ENCODE measurements around the gene PTP4A1. TPM values are rescaled to one million over a fixed set of nuclear protein-coding genes. Genes with fewer than 3 reads are reported as not detected.

PTP4A1 gene
- polyA plus RNA-seq, 1 of the 3 experiments (the other 2 are of a cell fraction), result 12.5 TPM

DNA sequence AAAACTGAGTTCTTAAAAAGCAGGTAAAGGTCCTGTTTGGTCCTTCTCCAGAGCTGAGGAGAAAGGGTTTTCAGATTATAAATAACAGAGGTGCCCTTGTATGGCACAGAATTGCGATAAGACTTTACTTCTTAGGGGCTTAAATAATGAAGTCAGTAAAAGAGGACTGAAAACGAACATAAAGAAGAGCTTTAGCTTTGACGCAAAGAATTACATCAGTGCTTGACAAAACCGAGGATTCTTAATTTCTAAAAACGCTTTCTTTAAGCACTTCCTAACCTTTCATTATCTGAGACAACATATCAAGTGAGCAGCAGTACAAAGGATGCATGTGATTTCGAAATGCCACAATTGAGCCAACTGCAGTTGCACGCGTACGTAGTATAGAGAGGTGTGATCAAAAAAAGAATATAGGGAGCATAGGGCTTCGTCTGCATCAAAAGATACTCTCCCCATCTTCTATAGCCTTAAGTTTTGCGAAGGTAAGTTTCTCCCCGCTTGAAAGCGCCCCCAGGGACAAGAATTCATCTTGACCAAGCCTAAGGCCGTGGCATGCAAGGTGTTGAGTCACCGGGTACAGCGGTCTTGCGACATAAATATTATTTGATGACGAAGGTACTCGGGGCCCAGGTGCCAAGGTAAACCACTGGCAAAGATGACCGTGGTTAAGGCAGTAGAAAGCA lies 778 bp upstream of the PTP4A1 start:
- ChIA-PET CTCF (no interaction called here), POLR2A (no interaction called here)
- Histone ChIP-seq H3K79me2 (ENCODE audit: insufficient read depth) (peaks cover 42% of the 10 kb centered on the region), H3K27ac (ENCODE audit: low read depth in 2 of 2, low read length in 1 of 2) (peak overlapping the region; percentile 76 to 87), H3K9ac (peak overlapping the region; percentile 76), H3K9me3 (no peaks in the 10 kb centered on the region), H3K4me1 (ENCODE audit: control insufficient read depth in 1 of 2, insufficient read depth in 2 of 2, low read depth in 1 of 2, low read length in 1 of 2) (peaks cover 0 to 5% of the 10 kb centered on the region in 2 experiments; a peak in 3 of 4 replicates), H3K36me3 (replicated peaks in 1 of 2; ENCODE audit: control insufficient read depth in 1 of 2, insufficient read depth in 2 of 2, low read length in 1 of 2) (peaks cover 3 to 6% of the 10 kb centered on the region in 2 experiments), H3K4me3 (ENCODE audit: low read depth in 2 of 2, low read length in 1 of 2) (peak overlapping the region; percentile 72 to 95), H3K4me2 (peak overlapping the region; percentile 38), H3K27me3 (ENCODE audit: insufficient read depth) (no peaks in the 10 kb centered on the region), H2AFZ (ENCODE audit: low read depth) (peak overlapping the region; percentile 90), H4K20me1 (ENCODE audit: insufficient read depth) (peaks cover 20% of the 10 kb centered on the region), H3F3A (replicated peaks; ENCODE audit: insufficient read depth) (peaks cover 5% of the 10 kb centered on the region), H3K9me2 (no peaks in the 10 kb centered on the region)
- TF ChIP-seq FOXJ3 (CRISPR knock-in tag; IDR thresholded peaks at IDR 0.05), result no peak
- no peak for TF ChIP-seq EP300 (IDR thresholded peaks at IDR 0.05; ENCODE audit: borderline replicate concordance in 1 of 2, low read depth in 1 of 2, low read length in 1 of 2)
- TF ChIP-seq, protein P1, sequence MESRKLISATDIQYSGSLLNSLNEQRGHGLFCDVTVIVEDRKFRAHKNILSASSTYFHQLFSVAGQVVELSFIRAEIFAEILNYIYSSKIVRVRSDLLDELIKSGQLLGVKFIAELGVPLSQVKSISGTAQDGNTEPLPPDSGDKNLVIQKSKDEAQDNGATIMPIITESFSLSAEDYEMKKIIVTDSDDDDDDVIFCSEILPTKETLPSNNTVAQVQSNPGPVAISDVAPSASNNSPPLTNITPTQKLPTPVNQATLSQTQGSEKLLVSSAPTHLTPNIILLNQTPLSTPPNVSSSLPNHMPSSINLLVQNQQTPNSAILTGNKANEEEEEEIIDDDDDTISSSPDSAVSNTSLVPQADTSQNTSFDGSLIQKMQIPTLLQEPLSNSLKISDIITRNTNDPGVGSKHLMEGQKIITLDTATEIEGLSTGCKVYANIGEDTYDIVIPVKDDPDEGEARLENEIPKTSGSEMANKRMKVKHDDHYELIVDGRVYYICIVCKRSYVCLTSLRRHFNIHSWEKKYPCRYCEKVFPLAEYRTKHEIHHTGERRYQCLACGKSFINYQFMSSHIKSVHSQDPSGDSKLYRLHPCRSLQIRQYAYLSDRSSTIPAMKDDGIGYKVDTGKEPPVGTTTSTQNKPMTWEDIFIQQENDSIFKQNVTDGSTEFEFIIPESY (IDR thresholded peaks at IDR 0.05; ENCODE audit: borderline replicate concordance, low read depth), result no peak
- no peak for TF ChIP-seq YY1 (IDR thresholded peaks at IDR 0.05; ENCODE audit: low read depth)
- no peak for TF ChIP-seq MEF2A (IDR thresholded peaks at IDR 0.05; ENCODE audit: borderline replicate concordance, low read depth)
- DNase-seq, result no peak
- 55% methylated on average over 20 of the region's 20 CpGs for WGBS (ENCODE audit: low lambda C conversion rate)

DNA sequence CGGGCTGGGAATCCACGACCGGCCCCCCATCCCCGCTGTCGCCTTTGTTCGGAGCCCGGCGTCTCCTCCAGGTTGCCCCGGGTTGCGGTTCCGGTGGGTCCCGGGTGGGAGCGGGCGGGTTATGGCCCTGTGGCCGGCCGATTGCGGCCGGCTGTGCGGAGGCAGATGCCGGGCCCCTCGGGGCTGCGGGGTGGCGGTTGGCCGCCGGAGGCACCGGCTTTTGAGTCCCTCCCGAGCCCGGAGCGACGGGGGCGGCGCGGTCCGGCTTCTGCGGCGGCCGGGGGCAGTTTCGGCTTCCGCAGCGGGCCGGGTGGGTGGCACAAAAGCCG lies 431 bp downstream of the PTP4A1 start:
- H3K4me1 ChIP-seq (ENCODE audit: control insufficient read depth in 1 of 2, insufficient read depth in 2 of 2, low read depth in 1 of 2, low read length in 1 of 2), result peaks cover 0 to 5% of the 10 kb centered on the region in 2 experiments; a peak in 3 of 4 replicates
- H3K27me3 ChIP-seq (ENCODE audit: insufficient read depth), result no peaks in the 10 kb centered on the region
- peak; percentile 57 for DNase-seq
- ChIA-PET CTCF (interaction anchor here (0.6 to 1.6 kb wide), 2 partner anchors 17 to 46 kb away, joined by 3 read pairs; no protein-coding TSS in a partner anchor), POLR2A (interaction anchor here (1.2 kb wide), 1 partner anchor 245 kb away, joined by 3 read pairs; no protein-coding TSS in a partner anchor)
- H3K36me3 ChIP-seq (replicated peaks in 1 of 2; ENCODE audit: control insufficient read depth in 1 of 2, insufficient read depth in 2 of 2, low read length in 1 of 2), result peaks cover 14 to 18% of the 10 kb centered on the region in 2 experiments
- peak overlapping the region; percentile 97 for H3K9ac ChIP-seq
- H2AFZ ChIP-seq (ENCODE audit: low read depth), result no peak overlapping the region
- H3K27ac ChIP-seq (ENCODE audit: low read depth in 2 of 2, low read length in 1 of 2), result peak overlapping the region; percentile 89 to 98
- no peaks in the 10 kb centered on the region for H3K9me3 ChIP-seq
- peaks cover 54% of the 10 kb centered on the region for H3K79me2 ChIP-seq (ENCODE audit: insufficient read depth)
- TF ChIP-seq, protein P2, sequence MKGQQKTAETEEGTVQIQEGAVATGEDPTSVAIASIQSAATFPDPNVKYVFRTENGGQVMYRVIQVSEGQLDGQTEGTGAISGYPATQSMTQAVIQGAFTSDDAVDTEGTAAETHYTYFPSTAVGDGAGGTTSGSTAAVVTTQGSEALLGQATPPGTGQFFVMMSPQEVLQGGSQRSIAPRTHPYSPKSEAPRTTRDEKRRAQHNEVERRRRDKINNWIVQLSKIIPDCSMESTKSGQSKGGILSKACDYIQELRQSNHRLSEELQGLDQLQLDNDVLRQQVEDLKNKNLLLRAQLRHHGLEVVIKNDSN (IDR thresholded peaks at IDR 0.05; ENCODE audit: borderline replicate concordance, low read depth), result no peak
- TF ChIP-seq EZH2phosphoT487 (IDR thresholded peaks at IDR 0.05; ENCODE audit: borderline replicate concordance, low read depth) (no peak), FOXM1 (IDR thresholded peaks at IDR 0.05; ENCODE audit: low read depth) (no peak), RXRA (IDR thresholded peaks at IDR 0.05; ENCODE audit: borderline replicate concordance, low read depth) (no peak), TCF12 (IDR thresholded peaks at IDR 0.05) (no peak), GATA2 (CRISPR knock-in tag; IDR thresholded peaks at IDR 0.05) (no peak), CHD2 (IDR thresholded peaks at IDR 0.05; ENCODE audit: low read length, partially characterized antibody) (no peak), ELF1 (IDR thresholded peaks at IDR 0.05) (no peak), SIN3A (IDR thresholded peaks at IDR 0.05; ENCODE audit: borderline replicate concordance, low read depth, low read length) (no peak), MXI1 (IDR thresholded peaks at IDR 0.05; ENCODE audit: low read depth, low read length) (no peak), RFX5 (IDR thresholded peaks at IDR 0.05; ENCODE audit: low read length) (no peak), TAF1 (IDR thresholded peaks at IDR 0.05; ENCODE audit: borderline replicate concordance, low read depth, low read length) (no peak)
- TF ChIP-seq, protein P3, sequence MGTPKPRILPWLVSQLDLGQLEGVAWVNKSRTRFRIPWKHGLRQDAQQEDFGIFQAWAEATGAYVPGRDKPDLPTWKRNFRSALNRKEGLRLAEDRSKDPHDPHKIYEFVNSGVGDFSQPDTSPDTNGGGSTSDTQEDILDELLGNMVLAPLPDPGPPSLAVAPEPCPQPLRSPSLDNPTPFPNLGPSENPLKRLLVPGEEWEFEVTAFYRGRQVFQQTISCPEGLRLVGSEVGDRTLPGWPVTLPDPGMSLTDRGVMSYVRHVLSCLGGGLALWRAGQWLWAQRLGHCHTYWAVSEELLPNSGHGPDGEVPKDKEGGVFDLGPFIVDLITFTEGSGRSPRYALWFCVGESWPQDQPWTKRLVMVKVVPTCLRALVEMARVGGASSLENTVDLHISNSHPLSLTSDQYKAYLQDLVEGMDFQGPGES (IDR thresholded peaks at IDR 0.05; ENCODE audit: low read depth, low read length), result no peak
- TF ChIP-seq, protein P4, sequence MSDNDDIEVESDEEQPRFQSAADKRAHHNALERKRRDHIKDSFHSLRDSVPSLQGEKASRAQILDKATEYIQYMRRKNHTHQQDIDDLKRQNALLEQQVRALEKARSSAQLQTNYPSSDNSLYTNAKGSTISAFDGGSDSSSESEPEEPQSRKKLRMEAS (IDR thresholded peaks at IDR 0.05; ENCODE audit: low read depth), result no peak
- WGBS (ENCODE audit: low lambda C conversion rate), result 0% methylated on average over 4 of the region's 42 CpGs
- peaks cover 31% of the 10 kb centered on the region for H4K20me1 ChIP-seq (ENCODE audit: insufficient read depth)
- H3K4me2 ChIP-seq, result peak overlapping the region; percentile 80
- H3K4me3 ChIP-seq (ENCODE audit: low read depth in 2 of 2, low read length in 1 of 2), result peak overlapping the region; percentile 72 to 95
- H3K9me2 ChIP-seq, result no peaks in the 10 kb centered on the region
- peaks cover 5% of the 10 kb centered on the region for H3F3A ChIP-seq (replicated peaks; ENCODE audit: insufficient read depth)

All from SK-N-SH (cell line).